GM12878 (cell line): ENCODE data around the gene NR4A2. TPM values are rescaled to one million over a fixed set of nuclear protein-coding genes. Genes with fewer than 3 reads are reported as not detected.

ENCODE experiments used
- BCL3 ChIP-seq: IDR thresholded peaks from 2 replicates; pipeline ENCODE4 v1.6.1; 2011; ENCODE audit warnings: borderline replicate concordance, low read depth, mild to moderate bottlenecking, moderate library complexity, low read length; ENCODE audit not compliant: insufficient read depth, poor library complexity, severe bottlenecking
- CHD4 ChIP-seq: fragments of 200-600 bp; sonication (generic); IDR thresholded peaks from 2 replicates; pipeline ENCODE4 v1.6.1; 2016; ENCODE audit warnings: mild to moderate bottlenecking
- CREB1 ChIP-seq: IDR thresholded peaks from 2 replicates; pipeline ENCODE4 v1.6.1; 2012; ENCODE audit warnings: low read depth, mild to moderate bottlenecking, inconsistent platforms
- CREM ChIP-seq: IDR thresholded peaks from 2 replicates; pipeline ENCODE4 v1.6.1; 2014; ENCODE audit warnings: antibody characterized with exemption, low read depth
- DPF2 ChIP-seq: fragments of 450-650 bp; IDR thresholded peaks from 2 replicates; pipeline ENCODE4 v1.6.1; 2017; ENCODE audit warnings: mild to moderate bottlenecking
- EED ChIP-seq: sonication (generic); IDR thresholded peaks from 2 replicates; pipeline ENCODE4 v1.6.1; 2016; ENCODE audit warnings: antibody characterized with exemption, low read depth
- EP300 ChIP-seq, 2 experiments: fragments of 150-350 bp in 1 of 2; IDR thresholded peaks; 2 replicates each; pipeline ENCODE4 v1.6.1; 2011 to 2012; ENCODE audit warnings: low read depth in 2 of 2, low read length in 2 of 2, borderline replicate concordance in 1 of 2, improper control_type of control experiment in 1 of 2, inconsistent platforms in 1 of 2; ENCODE audit not compliant: control insufficient read depth in 1 of 2
- ETV6 ChIP-seq, 2 experiments: fragments of 450-650 bp in 1 of 2; IDR thresholded peaks in 1 of 2; conservative IDR thresholded peaks in 1 of 2; 2 replicates each; pipeline ENCODE4 v1.6.1; 2014; ENCODE audit warnings: antibody characterized with exemption in 1 of 2, borderline replicate concordance in 1 of 2, low read depth in 1 of 2, mild to moderate bottlenecking in 1 of 2, moderate library complexity in 1 of 2
- FOS ChIP-seq: IDR thresholded peaks from 3 replicates; pipeline ENCODE4 v1.6.1; 2011; ENCODE audit warnings: borderline replicate concordance; ENCODE audit not compliant: insufficient read length; ENCODE audit errors: extremely low read depth
- GATAD2B ChIP-seq: fragments of 450-650 bp; conservative IDR thresholded peaks from 2 replicates; pipeline ENCODE4 v1.6.1; 2017; ENCODE audit warnings: low read depth, mild to moderate bottlenecking, moderate library complexity
- HDAC2 ChIP-seq: fragments of 200-600 bp; sonication (generic); IDR thresholded peaks from 2 replicates; pipeline ENCODE4 v1.6.1; 2017
- IKZF2 ChIP-seq, 2 experiments: fragments of 450-650 bp; IDR thresholded peaks; 2 replicates each; pipeline ENCODE4 v1.6.1; 2017; ENCODE audit warnings: mild to moderate bottlenecking in 2 of 2, moderate library complexity in 2 of 2
- MXI1 ChIP-seq: fragments of 150-350 bp; IDR thresholded peaks from 2 replicates; pipeline ENCODE4 v1.6.1; 2011; ENCODE audit warnings: low read depth, mild to moderate bottlenecking, inconsistent platforms, low read length, improper control_type of control experiment
- RAD51 ChIP-seq: fragments of 450-650 bp; IDR thresholded peaks from 2 replicates; pipeline ENCODE4 v1.6.1; 2016; ENCODE audit warnings: moderate library complexity, mild to moderate bottlenecking, inconsistent platforms
- RB1 ChIP-seq: fragments of 450-650 bp; formaldehyde crosslinking; IDR thresholded peaks from 2 replicates; pipeline ENCODE4 v1.6.1; 2017; ENCODE audit warnings: mild to moderate bottlenecking, borderline replicate concordance
- RUNX3 ChIP-seq: IDR thresholded peaks from 2 replicates; pipeline ENCODE4 v1.6.1; 2012; ENCODE audit warnings: low read length, inconsistent platforms
- SP1 ChIP-seq: IDR thresholded peaks from one replicate; pipeline ENCODE4 v1.6.1; 2011; ENCODE audit warnings: low read depth, low read length
- TAF1 ChIP-seq: IDR thresholded peaks from 2 replicates; pipeline ENCODE4 v1.6.1; 2011; ENCODE audit warnings: mild to moderate bottlenecking, low read depth, low read length, borderline replicate concordance
- WRNIP1 ChIP-seq: IDR thresholded peaks from 2 replicates; pipeline ENCODE4 v1.6.1; 2011; ENCODE audit warnings: low read depth, low read length, improper control_type of control experiment, borderline replicate concordance
- ZNF384 ChIP-seq: IDR thresholded peaks from 2 replicates; pipeline ENCODE4 v1.6.1; 2012; ENCODE audit warnings: low read depth, mild to moderate bottlenecking, low read length, improper control_type of control experiment, borderline replicate concordance
- ZNF687 ChIP-seq: fragments of 450-650 bp; IDR thresholded peaks from 2 replicates; pipeline ENCODE4 v1.6.1; 2017; ENCODE audit warnings: mild to moderate bottlenecking, moderate library complexity
- polyA plus RNA-seq, 11 experiments: library from polyadenylated mRNA; depleted of rRNA in 4 of 11; unstranded in 6 of 11; stranded (reverse) in 5 of 11; fragments of >200 nt; fragmentation: Nextera tagmentation in 4 of 11; fragmentation: Illumina TruSeq in 1 of 11; extraction: Ambion mirVana in 4 of 11; extraction: Trizol in 1 of 11; gene quantifications; 1 replicate in 1 of 11; 2 replicates in 10 of 11; pipeline versions ENCODE4 v1.2.1 to v1.2.3, GENCODE V29; 2011 to 2016; ENCODE audit warnings: inconsistent platforms in 2 of 11, missing spikeins in 2 of 11, low read depth in 1 of 11
- total RNA-seq, 4 experiments: library from RNA; depleted of rRNA in 3 of 4; stranded (reverse); fragments of >200 nt in 3 of 4; fragmentation: Illumina TruSeq in 1 of 4; extraction: Trizol in 1 of 4; gene quantifications; 2 replicates each; pipeline versions ENCODE4 v1.2.1 to v1.2.3, GENCODE V29; 2013 to 2021
- TF ChIP-seq, protein P1 (sequence below): fragments of 450-650 bp; IDR thresholded peaks from 2 replicates; pipeline ENCODE4 v1.6.1; 2016; ENCODE audit warnings: mild to moderate bottlenecking

Gene NR4A2
- total and polyA plus RNA-seq, 10 of the 15 experiments (the other 5 are each of a cell fraction or from before 2014, with no cell fraction given) = 0.15 to 3.4 (median 0.58) TPM

DNA sequence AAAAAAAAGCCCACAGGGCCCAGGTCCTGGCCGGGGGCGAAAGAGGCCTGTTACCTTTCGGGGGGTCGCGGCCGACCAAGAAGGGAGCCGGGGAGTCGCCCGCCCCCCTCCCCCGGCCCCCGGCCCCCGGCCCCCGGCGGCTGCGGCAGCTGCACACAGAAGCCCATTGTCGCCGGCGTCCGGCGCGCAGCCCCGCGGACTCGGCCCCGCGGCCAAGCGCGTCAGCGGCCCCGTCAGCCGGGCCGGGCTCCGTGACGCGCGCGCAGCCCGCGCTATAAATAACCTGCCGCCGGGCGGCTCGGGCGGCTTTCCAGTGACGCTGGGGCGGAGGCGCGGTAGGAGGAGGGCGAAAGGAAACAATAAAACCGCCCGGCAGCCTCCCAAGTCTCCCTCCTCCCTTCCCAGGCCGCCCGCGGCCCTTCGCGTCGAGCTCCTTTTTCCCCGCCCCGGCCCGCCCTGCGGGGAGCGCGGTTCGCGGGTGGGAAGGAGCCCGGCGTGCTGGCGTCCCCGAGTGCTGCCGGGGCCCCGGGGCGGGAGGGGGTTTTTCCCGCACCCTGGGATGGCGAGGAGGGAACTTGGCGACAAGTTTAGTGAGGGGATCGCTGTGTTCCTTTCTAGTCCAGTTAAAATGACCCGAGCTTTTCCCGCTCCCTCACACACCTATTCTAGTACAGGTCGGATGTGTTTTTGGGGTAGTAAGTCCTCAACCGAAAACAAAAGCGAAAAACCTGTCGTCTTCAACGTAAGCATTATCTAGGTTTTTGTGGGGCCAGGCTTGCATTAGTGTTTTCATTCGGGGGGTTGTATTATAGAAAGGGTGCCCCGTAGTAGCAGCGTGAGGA is 10.0 kb upstream of the NR4A2 start (continued):
- TF ChIP-seq ZNF687 (peak; percentile 50; the same call in 1 of the 2 replicates), BCL3 (no peak), RAD51 (no peak), CREM (peak; percentile 62), HDAC2 (no peak), CREB1 (peak; percentile 84), TAF1 (peak; percentile 68; the same call in 1 of the 2 replicates), DPF2 (peak; percentile 79), EED (peak; percentile 54; the same call in 1 of the 2 replicates), ETV6 (conservative IDR thresholded peaks at IDR 0.05 in 1 of 2, IDR thresholded peaks at IDR 0.05 in 1 of 2; ENCODE audit: borderline replicate concordance in 1 of 2, low read depth in 1 of 2) (no peak), MXI1 (peak; percentile 56), GATAD2B (peak; percentile 52; the same call in 1 of the 2 replicates), IKZF2 (IDR thresholded peaks at IDR 0.05) (peak; percentile 75 to 81), RUNX3 (peak; percentile 40), FOS (no peak), EP300 (IDR thresholded peaks at IDR 0.05; ENCODE audit: borderline replicate concordance in 1 of 2, control insufficient read depth in 1 of 2, low read depth in 2 of 2, low read length in 2 of 2) (peak; percentile 18 to 81; a peak in 1 of 4 replicates), ZNF384 (no peak), CHD4 (no peak), RB1 (peak; percentile 59; the same call in 1 of the 2 replicates), WRNIP1 (no peak), SP1 (no peak)
- TF ChIP-seq, protein P1, sequence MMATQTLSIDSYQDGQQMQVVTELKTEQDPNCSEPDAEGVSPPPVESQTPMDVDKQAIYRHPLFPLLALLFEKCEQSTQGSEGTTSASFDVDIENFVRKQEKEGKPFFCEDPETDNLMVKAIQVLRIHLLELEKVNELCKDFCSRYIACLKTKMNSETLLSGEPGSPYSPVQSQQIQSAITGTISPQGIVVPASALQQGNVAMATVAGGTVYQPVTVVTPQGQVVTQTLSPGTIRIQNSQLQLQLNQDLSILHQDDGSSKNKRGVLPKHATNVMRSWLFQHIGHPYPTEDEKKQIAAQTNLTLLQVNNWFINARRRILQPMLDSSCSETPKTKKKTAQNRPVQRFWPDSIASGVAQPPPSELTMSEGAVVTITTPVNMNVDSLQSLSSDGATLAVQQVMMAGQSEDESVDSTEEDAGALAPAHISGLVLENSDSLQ = no peak; the same call in 1 of the 2 replicates
